B cell (primary cell): ENCODE measurements around the gene DCDC2C.

Source experiments
- CTCF ChIP-seq: fragments of 200-600 bp; IDR thresholded peaks from one replicate; pipeline ENCODE4 v1.8.0; 2022; ENCODE audit warnings: antibody characterized with exemption, mild to moderate bottlenecking
- EZH2 ChIP-seq: IDR thresholded peaks from 2 replicates; pipeline ENCODE4 v1.6.1; 2012; ENCODE audit warnings: borderline replicate concordance, low read depth, mild to moderate bottlenecking, moderate library complexity, low read length; ENCODE audit not compliant: insufficient read depth, poor library complexity, severe bottlenecking

DNA sequence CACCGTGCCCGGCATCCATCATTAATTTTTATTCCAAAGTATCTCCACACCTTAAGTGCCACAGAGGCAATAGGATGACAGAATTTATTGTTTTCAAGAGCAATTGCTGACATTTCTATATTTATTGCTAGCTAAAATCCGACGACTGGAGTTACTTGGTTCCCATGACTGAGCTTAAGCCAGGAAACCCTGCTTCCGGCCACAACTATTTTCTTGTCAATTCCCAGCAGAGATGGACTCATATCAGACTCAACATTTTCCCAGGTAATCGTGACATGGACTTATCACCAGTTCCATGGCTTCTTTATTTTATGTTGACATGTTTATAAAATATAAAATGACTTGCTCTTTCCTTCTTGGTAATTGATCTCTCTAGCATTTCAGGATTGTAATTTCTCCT, 20.6 kb upstream of the DCDC2C start:
- TF ChIP-seq CTCF (no peak), EZH2 (no peak)
